CD8-positive, alpha-beta memory T cell (primary cell): Measurements from ENCODE around the gene NDUFS5. TPM values are rescaled to one million over a fixed set of nuclear protein-coding genes. Genes with fewer than 3 reads are reported as not detected.
A peak's percentile ranks its signal among the peaks of the same experiment; 100 is the strongest.
"Not testable (repeated sequence)": the region's sequence is repeated elsewhere in the genome, so short reads cannot be mapped to it uniquely, and the experiment has no call there.

Experiments
- CTCF ChIA-PET: fragments of 350-600 bp; sonication (Branson Sonifier 250); formaldehyde crosslinking; loops from one replicate; lab custom pipeline; 2021; ENCODE audit warnings: antibody characterized with exemption; lab: Charles Lee
- POLR2A ChIA-PET: fragments of 350-600 bp; sonication (Branson Sonifier 250); formaldehyde crosslinking; loops from one replicate; lab custom pipeline; 2021; ENCODE audit warnings: antibody characterized with exemption; lab: Charles Lee
- DNase-seq, 5 donors: peaks; one replicate each; pipeline versions ENCODE4 v3.0.0 to v3.0.0-alpha.2; 2020 to 2022; ENCODE audit warnings: mixed read lengths in 1 of 5
- H3K27ac ChIP-seq: one replicate; pipeline ENCODE4 v1.7.0; 2013; ENCODE audit warnings: low read depth, mild to moderate bottlenecking, low read length, moderate library complexity
- H3K27me3 ChIP-seq: 2 replicates; pipeline ENCODE4 v1.7.0; 2013; ENCODE audit warnings: low read length, mild to moderate bottlenecking; ENCODE audit not compliant: insufficient read depth, poor library complexity, severe bottlenecking
- H3K36me3 ChIP-seq: 2 replicates; pipeline ENCODE4 v1.7.0; 2013; ENCODE audit warnings: mild to moderate bottlenecking, low read length, moderate library complexity; ENCODE audit not compliant: insufficient read depth
- H3K4me1 ChIP-seq: 2 replicates; pipeline ENCODE4 v1.7.0; 2013; ENCODE audit warnings: mild to moderate bottlenecking, low read length, moderate library complexity; ENCODE audit not compliant: insufficient read depth
- H3K4me3 ChIP-seq: 2 replicates; pipeline ENCODE4 v1.7.0; 2013; ENCODE audit warnings: mild to moderate bottlenecking, low read length
- H3K9me3 ChIP-seq: 2 replicates; pipeline ENCODE4 v1.7.0; 2013; ENCODE audit warnings: mild to moderate bottlenecking, low read length
- H3K27ac Mint-ChIP-seq, 8 donors: one replicate each; pipeline ENCODE4 v1.8.0; 2020 to 2021; ENCODE audit warnings: mixed read lengths in 8 of 8, mild to moderate bottlenecking in 6 of 8, inconsistent platforms in 3 of 8, moderate library complexity in 3 of 8
- H3K27me3 Mint-ChIP-seq, 2 donors: one replicate each; pipeline ENCODE4 v1.8.0; 2020 to 2021; ENCODE audit warnings: mixed read lengths in 2 of 2, mild to moderate bottlenecking in 1 of 2, moderate library complexity in 1 of 2
- H3K36me3 Mint-ChIP-seq, 3 donors: one replicate each; pipeline ENCODE4 v1.8.0; 2020 to 2021; ENCODE audit warnings: mixed read lengths in 3 of 3, inconsistent platforms in 1 of 3, mild to moderate bottlenecking in 1 of 3
- H3K4me1 Mint-ChIP-seq, 3 donors: one replicate each; pipeline ENCODE4 v1.8.0; 2020 to 2021; ENCODE audit warnings: mixed read lengths in 3 of 3, inconsistent platforms in 1 of 3, mild to moderate bottlenecking in 1 of 3
- H3K4me3 Mint-ChIP-seq, 7 donors: one replicate each; pipeline ENCODE4 v1.8.0; 2020 to 2021; ENCODE audit warnings: mixed read lengths in 7 of 7, mild to moderate bottlenecking in 6 of 7, moderate library complexity in 4 of 7, inconsistent platforms in 2 of 7
- H3K9me3 Mint-ChIP-seq, 5 donors: one replicate each; pipeline ENCODE4 v1.8.0; 2020 to 2022; ENCODE audit warnings: mixed read lengths in 5 of 5, mild to moderate bottlenecking in 3 of 5, moderate library complexity in 2 of 5, inconsistent platforms in 1 of 5
- polyA plus RNA-seq: library from polyadenylated mRNA; unstranded; fragments of 300-500 nt; fragmentation: Illumina TruSeq; gene quantifications from one replicate; pipeline ENCODE4 v1.2.3, GENCODE V29; 2021
- total RNA-seq, 2 experiments: library from RNA; stranded (reverse); gene quantifications; one replicate each; pipeline ENCODE4 v1.2.3, GENCODE V29; 2021

The NDUFS5 gene
- total and polyA plus RNA-seq, 3 experiments from 2014 or later, result 174 to 594 (median 192) TPM

GRCh38 chr1:39044762-39045161, 18.6 kb downstream of the NDUFS5 start:
- no peaks in the 10 kb centered on the region for H3K27me3 ChIP-seq
- CTCF ChIA-PET, result no interaction called here
- H3K4me1 Mint-ChIP-seq, result peaks cover 0 to 1% (median 0%) of the 10 kb centered on the region in 3 donors

GRCh38 chr1:39045231-39045630, 19.1 kb downstream of the NDUFS5 start:
- no peaks in the 10 kb centered on the region for H3K27me3 Mint-ChIP-seq
- POLR2A ChIA-PET, result no interaction called here

More at GRCh38 chr1:39044762-39045161, 18.6 kb downstream of the NDUFS5 start:
- no peaks in the 10 kb centered on the region for H3K9me3 ChIP-seq
- H3K27me3 Mint-ChIP-seq, result no peaks in the 10 kb centered on the region
- no peaks in the 10 kb centered on the region for H3K36me3 ChIP-seq
- H3K4me1 ChIP-seq, result peaks cover 2% of the 10 kb centered on the region
- H3K4me3 ChIP-seq, result no peak overlapping the region
- H3K9me3 Mint-ChIP-seq, result no peaks in the 10 kb centered on the region
- H3K4me3 Mint-ChIP-seq, result no peak overlapping the region
- H3K27ac Mint-ChIP-seq, result peak overlapping the region in 3 of 8 donors; percentile 29 to 76 (median 67)
- POLR2A ChIA-PET, result no interaction called here
- DNase-seq, result no peak
- H3K36me3 Mint-ChIP-seq, result peaks cover 5 to 46% (median 18%) of the 10 kb centered on the region in 3 donors
- H3K27ac ChIP-seq, result no peak overlapping the region

GRCh38 chr1:39046613-39047210, 20.6 kb downstream of the NDUFS5 start:
- H3K4me3 ChIP-seq, result no peak overlapping the region
- no peaks in the 10 kb centered on the region for H3K9me3 ChIP-seq
- ChIA-PET POLR2A (no interaction called here), CTCF (no interaction called here)
- no peak overlapping the region for H3K27ac ChIP-seq
- Mint-ChIP-seq H3K4me1 (peaks cover 5 to 7% (median 5%) of the 10 kb centered on the region in 3 donors), H3K27ac (no peak overlapping the region), H3K4me3 (no peak overlapping the region), H3K27me3 (no peaks in the 10 kb centered on the region), H3K36me3 (peaks cover 5 to 40% (median 17%) of the 10 kb centered on the region in 3 donors), H3K9me3 (no peaks in the 10 kb centered on the region)
- H3K36me3 ChIP-seq, result no peaks in the 10 kb centered on the region
- H3K27me3 ChIP-seq, result no peaks in the 10 kb centered on the region
- H3K4me1 ChIP-seq, result no peaks in the 10 kb centered on the region
- DNase-seq, result no peak

More at GRCh38 chr1:39045231-39045630, 19.1 kb downstream of the NDUFS5 start:
- Histone ChIP-seq H3K27ac (no peak overlapping the region), H3K27me3 (no peaks in the 10 kb centered on the region), H3K4me1 (no peaks in the 10 kb centered on the region), H3K4me3 (no peak overlapping the region), H3K9me3 (no peaks in the 10 kb centered on the region), H3K36me3 (no peaks in the 10 kb centered on the region)
- DNase-seq, result no peak
- no peaks in the 10 kb centered on the region for H3K9me3 Mint-ChIP-seq
- CTCF ChIA-PET, result no interaction called here
- H3K27ac Mint-ChIP-seq, result no peak overlapping the region
- peaks cover 5 to 47% (median 18%) of the 10 kb centered on the region in 3 donors for H3K36me3 Mint-ChIP-seq
- H3K4me1 Mint-ChIP-seq, result no peaks in the 10 kb centered on the region
- H3K4me3 Mint-ChIP-seq, result no peak overlapping the region

GRCh38 chr1:39047374-39048229, 21.5 kb downstream of the NDUFS5 start:
- Histone ChIP-seq H3K36me3 (no peaks in the 10 kb centered on the region), H3K9me3 (no peaks in the 10 kb centered on the region), H3K4me1 (no peaks in the 10 kb centered on the region), H3K4me3 (no peak overlapping the region), H3K27me3 (no peaks in the 10 kb centered on the region), H3K27ac (no peak overlapping the region)
- H3K27me3 Mint-ChIP-seq, result no peaks in the 10 kb centered on the region
- no peaks in the 10 kb centered on the region for H3K9me3 Mint-ChIP-seq
- no peak overlapping the region for H3K4me3 Mint-ChIP-seq
- peaks cover 3 to 36% (median 13%) of the 10 kb centered on the region in 3 donors for H3K36me3 Mint-ChIP-seq
- peaks cover 5 to 7% (median 5%) of the 10 kb centered on the region in 3 donors for H3K4me1 Mint-ChIP-seq
- DNase-seq, result no peak
- POLR2A ChIA-PET, result no interaction called here
- H3K27ac Mint-ChIP-seq, result peak overlapping the region in 1 of 8 donors; percentile 84
- CTCF ChIA-PET, result no interaction called here

- Mint-ChIP-seq H3K4me3 (no peak overlapping the region), H3K27ac (peak overlapping the region in 1 of 8 donors; percentile 40), H3K27me3 (no peaks in the 10 kb centered on the region), H3K4me1 (peaks cover 5 to 7% (median 5%) of the 10 kb centered on the region in 3 donors), H3K9me3 (no peaks in the 10 kb centered on the region), H3K36me3 (peaks cover 0 to 27% (median 7%) of the 10 kb centered on the region in 3 donors)
- ChIA-PET POLR2A (no interaction called here), CTCF (no interaction called here)
- Histone ChIP-seq H3K36me3 (no peaks in the 10 kb centered on the region), H3K4me1 (no peaks in the 10 kb centered on the region), H3K27me3 (no peaks in the 10 kb centered on the region), H3K9me3 (no peaks in the 10 kb centered on the region), H3K27ac (no peak overlapping the region), H3K4me3 (no peak overlapping the region)
- DNase-seq, result no peak
These were observed 22.7 kb downstream of the NDUFS5 start for GRCh38 chr1:39048745-39049370.

GRCh38 chr1:39050001-39050400, 23.9 kb downstream of the NDUFS5 start:
- no peak overlapping the region for H3K4me3 ChIP-seq
- Mint-ChIP-seq H3K27me3 (no peaks in the 10 kb centered on the region), H3K4me3 (no peak overlapping the region), H3K27ac (peak overlapping the region in 1 of 8 donors; percentile 81), H3K4me1 (peaks cover 5 to 7% (median 5%) of the 10 kb centered on the region in 3 donors), H3K9me3 (no peaks in the 10 kb centered on the region), H3K36me3 (peaks cover 0 to 25% (median 4%) of the 10 kb centered on the region in 3 donors)
- no peaks in the 10 kb centered on the region for H3K27me3 ChIP-seq
- POLR2A ChIA-PET, result no interaction called here
- no peaks in the 10 kb centered on the region for H3K9me3 ChIP-seq
- no peak for DNase-seq
- CTCF ChIA-PET, result no interaction called here
- no peak overlapping the region for H3K27ac ChIP-seq
- no peaks in the 10 kb centered on the region for H3K36me3 ChIP-seq
- no peaks in the 10 kb centered on the region for H3K4me1 ChIP-seq

- H3K9me3 ChIP-seq, H3K27ac ChIP-seq, H3K27me3 ChIP-seq, H3K4me1 Mint-ChIP-seq, H3K9me3 Mint-ChIP-seq, H3K4me3 Mint-ChIP-seq, H3K4me1 ChIP-seq, POLR2A ChIA-PET, H3K4me3 ChIP-seq, H3K36me3 ChIP-seq, DNase-seq, H3K27me3 Mint-ChIP-seq: not testable (repeated sequence)
- CTCF ChIA-PET, result interaction anchor here (0.7 kb wide), 1 partner anchor 25 kb away, joined by 3 read pairs; the partner anchor contains the start of gene NDUFS5
- peaks cover 0 to 25% (median 4%) of the 10 kb centered on the region in 3 donors for H3K36me3 Mint-ChIP-seq
- peak overlapping the region in 1 of 8 donors; percentile 23 for H3K27ac Mint-ChIP-seq
These were observed 25.2 kb downstream of the NDUFS5 start for GRCh38 chr1:39051193-39051850.
